ENCODE data around the gene TNIP2.

The TNIP2 gene

DNA sequence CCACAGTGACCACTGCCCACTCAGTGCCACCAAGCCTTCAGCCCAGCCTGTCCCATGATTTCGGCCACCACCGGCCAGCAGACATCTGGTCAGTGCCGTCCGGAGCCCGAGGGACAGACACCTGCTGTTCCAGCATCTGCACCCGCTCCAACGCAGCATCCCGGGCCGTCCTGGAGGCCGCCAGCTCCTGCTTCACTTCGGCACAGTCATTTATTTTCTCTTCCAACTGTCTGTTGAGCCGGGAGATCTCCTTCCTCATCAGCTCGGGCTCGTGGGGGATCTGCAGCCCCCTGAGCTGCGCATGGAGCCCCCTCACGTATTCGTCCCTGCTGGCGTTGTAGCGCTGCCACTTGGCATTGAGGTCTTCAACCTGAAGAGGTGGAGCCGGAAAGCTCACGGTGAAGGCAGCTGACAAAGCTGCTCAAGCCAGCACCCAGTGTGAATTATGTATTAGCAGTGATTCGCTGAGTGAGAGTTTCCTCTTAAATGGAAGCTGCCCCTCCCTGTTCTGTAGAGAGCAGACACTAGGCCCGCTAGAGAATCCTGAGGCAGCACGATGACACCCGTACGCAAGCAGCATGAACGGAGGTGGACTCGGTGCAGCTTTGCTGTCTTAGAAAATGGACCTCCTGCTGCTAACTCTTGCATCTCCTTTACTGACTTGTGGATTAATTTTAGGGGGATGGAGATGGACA is 11.4 kb downstream of the TNIP2 start:
- peaks cover 36% of the 10 kb centered on the region for H3K36me3 ChIP-seq (ENCODE audit: low read depth)
- H3K27me3 ChIP-seq (ENCODE audit: insufficient read depth, poor library complexity, severe bottlenecking) = no peaks in the 10 kb centered on the region
- no peak overlapping the region for H3K4me3 ChIP-seq (ENCODE audit: severe bottlenecking)
- H3K9me3 ChIP-seq (ENCODE audit: severe bottlenecking) = no peaks in the 10 kb centered on the region
- ATAC-seq (ENCODE audit: low read depth) (no peak), DNase-seq (ENCODE audit: low spot score) (no peak)
- peaks cover 21% of the 10 kb centered on the region for H3K4me1 ChIP-seq (ENCODE audit: insufficient read depth, poor library complexity, severe bottlenecking)
- no peak overlapping the region for H3K27ac ChIP-seq (ENCODE audit: poor library complexity, severe bottlenecking)
- TF ChIP-seq, protein P1, sequence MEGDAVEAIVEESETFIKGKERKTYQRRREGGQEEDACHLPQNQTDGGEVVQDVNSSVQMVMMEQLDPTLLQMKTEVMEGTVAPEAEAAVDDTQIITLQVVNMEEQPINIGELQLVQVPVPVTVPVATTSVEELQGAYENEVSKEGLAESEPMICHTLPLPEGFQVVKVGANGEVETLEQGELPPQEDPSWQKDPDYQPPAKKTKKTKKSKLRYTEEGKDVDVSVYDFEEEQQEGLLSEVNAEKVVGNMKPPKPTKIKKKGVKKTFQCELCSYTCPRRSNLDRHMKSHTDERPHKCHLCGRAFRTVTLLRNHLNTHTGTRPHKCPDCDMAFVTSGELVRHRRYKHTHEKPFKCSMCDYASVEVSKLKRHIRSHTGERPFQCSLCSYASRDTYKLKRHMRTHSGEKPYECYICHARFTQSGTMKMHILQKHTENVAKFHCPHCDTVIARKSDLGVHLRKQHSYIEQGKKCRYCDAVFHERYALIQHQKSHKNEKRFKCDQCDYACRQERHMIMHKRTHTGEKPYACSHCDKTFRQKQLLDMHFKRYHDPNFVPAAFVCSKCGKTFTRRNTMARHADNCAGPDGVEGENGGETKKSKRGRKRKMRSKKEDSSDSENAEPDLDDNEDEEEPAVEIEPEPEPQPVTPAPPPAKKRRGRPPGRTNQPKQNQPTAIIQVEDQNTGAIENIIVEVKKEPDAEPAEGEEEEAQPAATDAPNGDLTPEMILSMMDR (IDR thresholded peaks at IDR 0.05; ENCODE audit: poor library complexity, severe bottlenecking) = no peak

DNA sequence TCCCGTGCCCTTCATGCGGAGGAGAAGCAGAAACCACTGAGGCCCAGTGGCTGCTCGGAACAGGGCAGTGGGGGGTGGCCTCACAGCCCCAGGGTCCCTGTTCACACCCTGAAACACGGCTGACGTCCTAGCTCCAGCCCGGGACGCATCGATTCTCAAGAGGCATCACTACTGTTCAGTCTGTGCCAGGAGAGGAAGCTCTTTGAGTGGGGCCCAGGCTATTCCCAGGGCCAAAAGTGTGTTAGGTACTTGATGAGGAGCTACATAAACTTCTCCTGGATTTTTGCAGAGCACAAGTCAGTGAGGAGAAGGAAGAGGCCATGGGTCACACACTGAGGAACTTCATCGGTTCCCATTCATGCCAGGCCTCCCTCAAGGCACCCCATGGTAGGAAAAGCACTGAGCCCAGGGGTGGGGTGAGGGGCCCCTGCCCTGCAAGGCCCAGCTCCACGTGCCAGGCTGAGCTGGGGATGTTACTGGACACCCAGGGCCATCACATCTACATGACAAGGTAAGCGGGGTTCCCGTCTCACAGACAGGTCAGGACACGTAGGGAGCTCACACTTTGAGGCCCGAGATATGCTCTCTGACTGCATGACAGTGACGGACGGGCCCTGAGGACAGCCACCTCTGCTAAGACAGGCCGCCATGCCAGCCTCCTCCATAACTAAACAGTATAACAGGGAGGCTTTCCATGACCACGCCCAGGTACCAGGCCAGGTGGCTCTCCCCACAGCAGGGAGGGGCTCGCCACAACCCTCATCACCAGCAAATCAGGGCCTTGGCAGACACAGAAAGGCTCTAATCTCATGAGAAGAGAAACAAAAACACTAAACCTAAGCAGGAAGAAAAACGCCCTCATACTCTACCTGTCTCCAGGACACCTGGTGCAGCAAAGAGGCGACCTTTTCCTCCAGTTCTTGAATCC is 12.4 kb downstream of the TNIP2 start:
- Histone ChIP-seq H3K27me3 (ENCODE audit: insufficient read depth, poor library complexity, severe bottlenecking) (no peaks in the 10 kb centered on the region), H3K36me3 (ENCODE audit: low read depth) (peaks cover 36% of the 10 kb centered on the region), H3K27ac (ENCODE audit: poor library complexity, severe bottlenecking) (no peak overlapping the region), H3K4me3 (ENCODE audit: severe bottlenecking) (no peak overlapping the region), H3K4me1 (ENCODE audit: insufficient read depth, poor library complexity, severe bottlenecking) (peaks cover 21% of the 10 kb centered on the region), H3K9me3 (ENCODE audit: severe bottlenecking) (no peaks in the 10 kb centered on the region)
- TF ChIP-seq, protein P1 (IDR thresholded peaks at IDR 0.05; ENCODE audit: poor library complexity, severe bottlenecking) = no peak
- ATAC-seq (ENCODE audit: low read depth) (no peak), DNase-seq (ENCODE audit: low spot score) (no peak)

DNA sequence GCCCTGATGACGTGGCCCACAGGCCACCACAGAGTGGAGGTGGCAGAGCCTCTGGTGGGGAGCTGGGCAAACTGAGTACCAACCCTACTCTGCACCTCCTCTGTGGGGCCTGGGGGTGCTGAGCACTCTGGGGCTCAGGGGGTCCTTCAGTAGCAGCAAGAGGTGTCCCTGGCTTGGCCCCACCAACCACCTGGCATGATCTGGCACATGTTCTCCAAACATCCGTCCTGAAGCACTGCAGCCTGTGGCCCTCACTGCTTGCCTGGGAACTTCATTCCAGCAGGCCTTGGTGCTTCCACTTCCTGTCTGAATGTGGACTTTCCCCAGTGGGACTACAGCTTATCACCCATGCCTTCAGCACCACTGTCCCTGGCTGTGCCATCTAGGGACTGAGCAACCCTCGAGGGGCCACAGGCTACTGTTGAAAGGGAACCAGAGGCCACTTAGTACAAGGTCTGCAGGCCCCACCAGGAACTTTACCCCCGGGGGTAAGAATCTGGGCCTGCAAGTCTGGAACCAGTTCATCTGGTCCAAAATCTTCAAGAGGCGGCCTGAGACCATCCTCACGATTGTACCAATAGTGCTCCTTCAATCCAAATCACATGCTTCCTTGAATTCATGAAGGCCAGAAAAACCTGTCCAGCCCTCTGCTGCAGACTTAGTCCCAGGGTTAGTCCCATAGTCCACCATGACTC is 13.2 kb downstream of the TNIP2 start:
- ATAC-seq (ENCODE audit: low read depth) (no peak), DNase-seq (ENCODE audit: low spot score) (no peak)
- H3K36me3 ChIP-seq (ENCODE audit: low read depth) = peaks cover 36% of the 10 kb centered on the region
- H3K9me3 ChIP-seq (ENCODE audit: severe bottlenecking) = no peaks in the 10 kb centered on the region
- H3K4me1 ChIP-seq (ENCODE audit: insufficient read depth, poor library complexity, severe bottlenecking) = peaks cover 21% of the 10 kb centered on the region
- no peaks in the 10 kb centered on the region for H3K27me3 ChIP-seq (ENCODE audit: insufficient read depth, poor library complexity, severe bottlenecking)
- TF ChIP-seq, protein P1 (IDR thresholded peaks at IDR 0.05; ENCODE audit: poor library complexity, severe bottlenecking) = no peak
- no peak overlapping the region for H3K27ac ChIP-seq (ENCODE audit: poor library complexity, severe bottlenecking)
- no peak overlapping the region for H3K4me3 ChIP-seq (ENCODE audit: severe bottlenecking)

GRCh38 chr4:2742081-2742822 is 13.9 kb downstream of the TNIP2 start:
- no peak overlapping the region for H3K4me3 ChIP-seq (ENCODE audit: severe bottlenecking)
- ATAC-seq (ENCODE audit: low read depth) (no peak), DNase-seq (ENCODE audit: low spot score) (no peak)
- H3K4me1 ChIP-seq (ENCODE audit: insufficient read depth, poor library complexity, severe bottlenecking) = peaks cover 21% of the 10 kb centered on the region
- no peaks in the 10 kb centered on the region for H3K9me3 ChIP-seq (ENCODE audit: severe bottlenecking)
- TF ChIP-seq, protein P1 (IDR thresholded peaks at IDR 0.05; ENCODE audit: poor library complexity, severe bottlenecking) = no peak
- peaks cover 30% of the 10 kb centered on the region for H3K36me3 ChIP-seq (ENCODE audit: low read depth)
- H3K27me3 ChIP-seq (ENCODE audit: insufficient read depth, poor library complexity, severe bottlenecking) = no peaks in the 10 kb centered on the region
- H3K27ac ChIP-seq (ENCODE audit: poor library complexity, severe bottlenecking) = peak overlapping the region; percentile 21

Data from RWPE2 (cell line).